Neural progenitor cell (in vitro differentiated cells): Measurements from ENCODE around the gene ARSJ. TPM values are rescaled to one million over a fixed set of nuclear protein-coding genes. Genes with fewer than 3 reads are reported as not detected.

Source experiments
- DNase-seq: peaks from one replicate; pipeline ENCODE4 v3.0.0-alpha.2; 2016; ENCODE audit warnings: low spot score
- H2AFZ ChIP-seq: fragments of 200-600 bp; sonication (generic); replicated peaks from 2 replicates; pipeline ENCODE4 v1.6.1; 2016; ENCODE audit warnings: antibody characterized with exemption
- H3F3A ChIP-seq: fragments of 200-600 bp; sonication (generic); 2 replicates; pipeline ENCODE4 v1.6.1; 2016; ENCODE audit warnings: antibody characterized with exemption, low read depth
- H3K27ac ChIP-seq: fragments of 200-600 bp; sonication (generic); 2 replicates; pipeline ENCODE4 v1.5.1; 2016; ENCODE audit warnings: mild to moderate bottlenecking
- H3K27me3 ChIP-seq: fragments of 200-600 bp; sonication (generic); 2 replicates; pipeline ENCODE4 v1.6.1; 2016; ENCODE audit warnings: mild to moderate bottlenecking, moderate library complexity
- H3K36me3 ChIP-seq: fragments of 200-600 bp; sonication (generic); 2 replicates; pipeline ENCODE4 v1.5.1; 2016
- H3K4me1 ChIP-seq: fragments of 200-600 bp; sonication (generic); 2 replicates; pipeline ENCODE4 v1.6.1; 2016; ENCODE audit warnings: mixed run types
- H3K4me2 ChIP-seq: fragments of 200-600 bp; sonication (generic); 2 replicates; pipeline ENCODE4 v1.6.1; 2016
- H3K4me3 ChIP-seq: fragments of 200-600 bp; sonication (generic); 2 replicates; pipeline ENCODE4 v1.5.1; 2016
- H3K79me2 ChIP-seq: fragments of 200-600 bp; sonication (generic); 2 replicates; pipeline ENCODE4 v1.6.1; 2016; ENCODE audit warnings: low read depth
- H3K9ac ChIP-seq: fragments of 200-600 bp; sonication (generic); 2 replicates; pipeline ENCODE4 v1.6.1; 2016
- H3K9me3 ChIP-seq: fragments of 200-600 bp; sonication (generic); 2 replicates; pipeline ENCODE4 v1.5.1; 2016; ENCODE audit warnings: low read depth
- H4K20me1 ChIP-seq: fragments of 200-600 bp; sonication (generic); 2 replicates; pipeline ENCODE4 v1.6.1; 2016; ENCODE audit warnings: low read depth
- H3K27ac Mint-ChIP-seq: 3 replicates; pipeline ENCODE4 v1.8.0; 2021; ENCODE audit warnings: mixed read lengths
- H3K27me3 Mint-ChIP-seq: 2 replicates; pipeline ENCODE4 v1.8.0; 2022; ENCODE audit warnings: low read depth, mild to moderate bottlenecking, inconsistent platforms, moderate library complexity, mixed read lengths; ENCODE audit not compliant: insufficient read depth
- H3K36me3 Mint-ChIP-seq: 3 replicates; pipeline ENCODE4 v1.8.0; 2021; ENCODE audit warnings: mixed read lengths
- H3K4me1 Mint-ChIP-seq: 3 replicates; pipeline ENCODE4 v1.8.0; 2021; ENCODE audit warnings: mixed read lengths
- H3K4me3 Mint-ChIP-seq: 3 replicates; pipeline ENCODE4 v1.8.0; 2021; ENCODE audit warnings: mild to moderate bottlenecking, moderate library complexity, mixed read lengths
- H3K9me3 Mint-ChIP-seq: 3 replicates; pipeline ENCODE4 v1.8.0; 2020; ENCODE audit warnings: mixed read lengths
- EZH2 ChIP-seq: fragments of 200-600 bp; sonication (generic); IDR thresholded peaks from 2 replicates; pipeline ENCODE4 v1.6.1; 2017; ENCODE audit warnings: antibody characterized with exemption, mild to moderate bottlenecking, moderate library complexity
- EZH2phosphoT487 ChIP-seq: fragments of 200-600 bp; sonication (generic); IDR thresholded peaks from 2 replicates; pipeline ENCODE4 v1.6.1; 2017; ENCODE audit warnings: antibody characterized with exemption
- total RNA-seq: library from RNA; depleted of rRNA; stranded (reverse); fragments of >200 nt; gene quantifications from 2 replicates; pipeline ENCODE4 v1.2.3, GENCODE V29; 2015; ENCODE audit warnings: low replicate concordance
- TF ChIP-seq, protein P1 (sequence below): fragments of 200-600 bp; sonication (generic); IDR thresholded peaks from 2 replicates; pipeline ENCODE4 v1.5.1; 2017; ENCODE audit warnings: antibody characterized with exemption, mild to moderate bottlenecking

ARSJ gene
- total RNA-seq, 1 donor from 2014 or later = 0.28 TPM

DNA sequence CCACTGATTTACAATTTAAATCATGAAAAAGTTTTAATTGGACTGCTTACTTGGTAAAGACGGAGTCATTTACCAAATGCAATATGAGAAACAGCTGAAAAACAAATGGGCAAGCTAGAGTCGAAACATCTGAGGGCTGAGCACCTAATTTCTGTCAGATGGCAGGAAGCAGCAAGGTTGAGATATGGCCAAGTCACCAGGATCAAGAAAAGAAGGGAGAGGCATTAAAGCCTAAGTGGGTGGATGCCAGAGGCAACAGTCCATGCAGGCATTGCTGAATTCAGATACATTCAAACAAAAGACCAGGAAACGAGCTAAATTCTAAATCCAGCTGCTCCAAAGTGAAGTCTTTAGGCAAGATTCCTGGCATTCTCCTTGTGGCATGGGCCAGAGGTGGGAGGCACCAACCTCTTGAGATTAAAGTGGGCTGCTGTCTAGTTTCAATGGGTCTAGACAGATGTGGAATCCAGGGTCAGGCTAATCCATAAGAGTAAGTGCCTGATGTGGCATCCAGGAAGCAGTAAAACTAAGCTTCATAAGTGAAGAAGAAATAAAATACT is 8.0 kb upstream of the ARSJ start:
- Mint-ChIP-seq H3K4me1 (no peaks in the 10 kb centered on the region), H3K27me3 (peaks cover 5% of the 10 kb centered on the region), H3K27ac (no peak overlapping the region), H3K36me3 (no peaks in the 10 kb centered on the region), H3K4me3 (no peak overlapping the region), H3K9me3 (peaks cover 9% of the 10 kb centered on the region)
- DNase-seq = peak; percentile 21
- Histone ChIP-seq H3F3A (no peaks in the 10 kb centered on the region), H3K4me2 (no peak overlapping the region), H3K4me3 (no peak overlapping the region), H2AFZ (no peak overlapping the region), H3K9me3 (no peaks in the 10 kb centered on the region), H3K36me3 (no peaks in the 10 kb centered on the region), H3K27ac (no peak overlapping the region), H3K79me2 (no peaks in the 10 kb centered on the region), H3K9ac (no peak overlapping the region), H3K27me3 (no peaks in the 10 kb centered on the region), H4K20me1 (no peaks in the 10 kb centered on the region), H3K4me1 (no peaks in the 10 kb centered on the region)
- TF ChIP-seq, protein P1, sequence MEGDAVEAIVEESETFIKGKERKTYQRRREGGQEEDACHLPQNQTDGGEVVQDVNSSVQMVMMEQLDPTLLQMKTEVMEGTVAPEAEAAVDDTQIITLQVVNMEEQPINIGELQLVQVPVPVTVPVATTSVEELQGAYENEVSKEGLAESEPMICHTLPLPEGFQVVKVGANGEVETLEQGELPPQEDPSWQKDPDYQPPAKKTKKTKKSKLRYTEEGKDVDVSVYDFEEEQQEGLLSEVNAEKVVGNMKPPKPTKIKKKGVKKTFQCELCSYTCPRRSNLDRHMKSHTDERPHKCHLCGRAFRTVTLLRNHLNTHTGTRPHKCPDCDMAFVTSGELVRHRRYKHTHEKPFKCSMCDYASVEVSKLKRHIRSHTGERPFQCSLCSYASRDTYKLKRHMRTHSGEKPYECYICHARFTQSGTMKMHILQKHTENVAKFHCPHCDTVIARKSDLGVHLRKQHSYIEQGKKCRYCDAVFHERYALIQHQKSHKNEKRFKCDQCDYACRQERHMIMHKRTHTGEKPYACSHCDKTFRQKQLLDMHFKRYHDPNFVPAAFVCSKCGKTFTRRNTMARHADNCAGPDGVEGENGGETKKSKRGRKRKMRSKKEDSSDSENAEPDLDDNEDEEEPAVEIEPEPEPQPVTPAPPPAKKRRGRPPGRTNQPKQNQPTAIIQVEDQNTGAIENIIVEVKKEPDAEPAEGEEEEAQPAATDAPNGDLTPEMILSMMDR = no peak
- TF ChIP-seq EZH2 (no peak), EZH2phosphoT487 (no peak)

DNA sequence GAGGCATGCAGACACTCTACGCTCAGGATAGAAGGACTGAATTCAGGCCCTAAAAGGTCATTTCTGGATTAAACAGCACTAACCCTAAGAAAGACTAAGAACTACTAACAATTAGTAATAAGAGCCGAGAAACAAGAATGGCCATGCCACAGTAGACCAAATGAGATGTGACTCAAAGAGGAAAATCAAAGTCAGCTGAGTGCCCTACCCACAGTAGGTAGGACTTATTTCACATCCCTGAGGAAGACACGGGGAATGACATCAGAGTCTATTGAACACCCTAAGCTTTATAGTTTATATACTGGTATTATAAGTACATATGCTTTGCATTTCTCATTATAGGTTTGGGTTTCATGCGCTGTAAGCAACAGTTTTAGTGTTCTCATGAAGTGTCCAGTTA is 2.7 kb upstream of the ARSJ start:
- H3K9me3 ChIP-seq = no peaks in the 10 kb centered on the region
- H3K27ac ChIP-seq = no peak overlapping the region
- H3K79me2 ChIP-seq = no peaks in the 10 kb centered on the region
- H3F3A ChIP-seq = peaks cover 7% of the 10 kb centered on the region
- H3K9ac ChIP-seq = no peak overlapping the region
- DNase-seq = peak; percentile 36
- Mint-ChIP-seq H3K9me3 (peaks cover 7% of the 10 kb centered on the region), H3K4me1 (peaks cover 6% of the 10 kb centered on the region), H3K27me3 (peaks cover 16% of the 10 kb centered on the region), H3K36me3 (no peaks in the 10 kb centered on the region), H3K27ac (no peak overlapping the region), H3K4me3 (no peak overlapping the region)
- no peaks in the 10 kb centered on the region for H3K36me3 ChIP-seq
- no peak for TF ChIP-seq EZH2phosphoT487
- TF ChIP-seq, protein P1 = no peak
- TF ChIP-seq EZH2 = no peak
- H3K4me3 ChIP-seq = no peak overlapping the region
- peaks cover 6% of the 10 kb centered on the region for H3K4me1 ChIP-seq
- peaks cover 36% of the 10 kb centered on the region for H3K27me3 ChIP-seq
- H3K4me2 ChIP-seq = no peak overlapping the region
- no peak overlapping the region for H2AFZ ChIP-seq
- H4K20me1 ChIP-seq = no peaks in the 10 kb centered on the region

DNA sequence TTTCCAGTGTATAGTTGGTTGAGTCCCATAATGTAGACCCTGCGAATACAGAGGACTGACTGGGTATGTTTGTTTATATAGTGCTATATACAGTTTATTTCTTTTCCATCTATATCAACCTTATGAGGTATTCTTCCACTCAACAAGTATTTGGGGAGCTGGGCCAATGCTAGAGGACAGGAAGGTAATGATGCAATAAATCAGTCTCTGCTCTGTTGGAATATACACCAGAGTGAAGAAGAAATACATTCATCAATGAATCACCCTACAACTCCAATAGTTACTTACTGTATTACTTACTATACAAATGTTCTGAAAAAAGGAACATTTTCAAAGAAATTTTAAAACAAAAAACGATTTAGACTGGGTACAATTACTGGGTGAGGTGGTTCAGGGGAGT is 2.1 kb upstream of the ARSJ start:
- H3K9me3 ChIP-seq = no peaks in the 10 kb centered on the region
- H3K36me3 ChIP-seq = no peaks in the 10 kb centered on the region
- H3K4me1 Mint-ChIP-seq = peaks cover 6% of the 10 kb centered on the region
- no peak overlapping the region for H3K4me3 ChIP-seq
- H3K36me3 Mint-ChIP-seq = no peaks in the 10 kb centered on the region
- H3K27me3 ChIP-seq = peaks cover 36% of the 10 kb centered on the region
- H3K4me3 Mint-ChIP-seq = no peak overlapping the region
- H3K79me2 ChIP-seq = no peaks in the 10 kb centered on the region
- H3K27ac Mint-ChIP-seq = no peak overlapping the region
- no peak for DNase-seq
- H3K27me3 Mint-ChIP-seq = peaks cover 16% of the 10 kb centered on the region
- H3K9me3 Mint-ChIP-seq = peaks cover 7% of the 10 kb centered on the region
- H3F3A ChIP-seq = peaks cover 7% of the 10 kb centered on the region
- peaks cover 6% of the 10 kb centered on the region for H3K4me1 ChIP-seq
- no peak overlapping the region for H2AFZ ChIP-seq
- TF ChIP-seq EZH2 = no peak
- TF ChIP-seq, protein P1 = no peak
- TF ChIP-seq EZH2phosphoT487 = no peak
- H3K4me2 ChIP-seq = no peak overlapping the region
- no peak overlapping the region for H3K9ac ChIP-seq
- H3K27ac ChIP-seq = no peak overlapping the region
- no peaks in the 10 kb centered on the region for H4K20me1 ChIP-seq
